Measurements from ENCODE around the gene ESRP2.

ESRP2 gene

GRCh38 chr16:68235887-68236136 is at the start of gene ESRP2:
TSS of gene ESRP2 (minus strand) at chr16:68236127. CDS start at chr16:68236045, 82 bp downstream.
- no peak for DNase-seq

DNA sequence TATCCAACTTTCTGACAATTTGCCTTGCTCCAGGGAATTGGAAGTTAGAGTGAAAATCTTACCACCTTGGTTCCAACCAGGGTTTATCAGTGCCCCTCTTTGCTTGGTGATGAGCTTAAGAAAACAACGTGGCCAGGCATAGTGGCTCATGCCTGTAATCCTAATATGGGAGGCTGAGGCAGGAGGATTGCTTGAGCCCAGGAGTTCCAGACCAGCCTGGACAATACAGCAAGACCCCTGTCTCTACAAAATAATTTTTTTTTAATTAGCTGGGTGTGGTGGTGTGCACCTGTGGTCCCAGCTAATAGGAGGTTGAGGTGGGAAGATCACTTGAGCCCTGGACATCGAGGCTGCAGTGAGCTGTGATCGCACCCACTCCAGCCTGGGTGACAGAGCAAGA is 49.8 kb upstream of the ESRP2 start:
- DNase-seq, result no peak

DNA sequence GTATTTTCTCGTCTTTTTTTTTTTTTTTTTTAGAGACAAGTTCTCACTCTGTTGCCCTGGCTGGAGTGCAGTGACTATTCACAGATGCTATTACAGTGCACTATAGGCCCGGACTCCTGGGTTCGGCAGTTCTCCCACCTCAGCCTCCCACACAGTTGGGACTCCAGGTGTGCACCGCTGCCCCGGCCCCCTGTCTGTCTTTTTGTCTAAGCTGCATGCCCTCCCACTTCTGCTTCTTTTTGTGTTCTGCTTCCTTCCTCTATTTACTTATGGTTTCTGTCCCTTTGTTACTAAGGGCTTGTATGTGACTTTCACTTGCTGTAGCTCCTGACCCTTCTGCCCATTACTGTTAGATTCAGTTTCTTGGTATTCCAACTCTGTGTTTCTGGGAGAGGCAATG is 48.9 kb upstream of the ESRP2 start:
- peak; percentile 36 for DNase-seq

DNA sequence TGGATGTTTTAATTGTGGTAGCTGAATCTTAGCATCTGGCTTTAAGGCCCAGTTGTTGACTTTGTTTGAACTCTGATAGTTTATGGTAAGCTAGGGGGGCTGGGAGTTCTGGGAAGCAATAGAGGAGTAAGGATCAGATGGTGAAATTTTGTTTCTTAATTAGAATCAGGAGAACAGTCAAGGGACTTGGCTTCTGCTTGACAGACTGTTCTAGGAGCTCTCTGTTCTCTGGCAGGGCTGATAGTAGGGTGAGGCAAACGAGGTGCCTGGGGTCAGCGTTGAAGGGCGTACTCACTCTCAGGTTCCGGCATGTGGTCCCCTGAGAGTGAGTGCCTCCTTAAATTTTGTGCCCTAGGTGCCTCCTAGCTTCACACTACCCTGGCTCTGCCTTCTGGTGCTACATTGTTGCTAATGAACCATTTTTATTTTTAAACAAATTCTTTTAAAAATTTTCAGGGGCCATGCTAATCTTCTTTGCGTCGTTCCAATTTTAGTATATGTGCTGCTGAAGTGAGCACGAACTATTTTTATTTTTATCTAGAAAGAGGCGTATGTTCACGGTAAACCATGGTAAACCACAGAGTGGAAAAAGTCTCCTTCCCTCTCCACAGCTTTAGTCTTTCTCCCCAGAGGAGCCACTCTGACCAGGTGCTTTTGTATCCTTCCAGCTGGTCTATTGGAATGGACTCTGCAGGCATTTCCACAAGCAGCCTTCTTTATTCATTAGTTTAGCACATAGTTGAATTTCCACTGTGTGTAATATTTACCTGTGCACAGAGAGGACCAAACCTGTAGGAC is 48.1 kb upstream of the ESRP2 start:
- DNase-seq, result peak; percentile 19

GRCh38 chr16:68283346-68283745 is 47.4 kb upstream of the ESRP2 start:
- DNase-seq, result no peak

DNA sequence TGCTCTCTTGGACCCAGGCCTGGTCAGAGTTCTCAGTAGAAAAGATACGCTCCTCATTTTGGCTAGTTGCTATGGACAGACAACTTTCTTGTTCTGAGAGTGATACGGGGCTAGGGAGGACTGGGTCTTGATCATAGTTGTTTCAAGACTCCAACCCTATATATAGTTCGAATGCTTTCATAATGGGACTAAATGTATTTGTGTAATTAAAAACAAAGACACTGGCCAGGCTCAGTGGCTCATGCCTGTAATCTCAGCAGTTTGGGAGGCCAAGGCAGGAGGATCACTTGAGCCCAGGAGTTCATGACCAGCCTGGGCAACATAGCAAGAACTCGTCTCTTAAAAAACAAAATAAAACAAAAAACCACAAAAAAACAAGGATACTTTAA is 46.1 kb upstream of the ESRP2 start:
- DNase-seq, result no peak

DNA sequence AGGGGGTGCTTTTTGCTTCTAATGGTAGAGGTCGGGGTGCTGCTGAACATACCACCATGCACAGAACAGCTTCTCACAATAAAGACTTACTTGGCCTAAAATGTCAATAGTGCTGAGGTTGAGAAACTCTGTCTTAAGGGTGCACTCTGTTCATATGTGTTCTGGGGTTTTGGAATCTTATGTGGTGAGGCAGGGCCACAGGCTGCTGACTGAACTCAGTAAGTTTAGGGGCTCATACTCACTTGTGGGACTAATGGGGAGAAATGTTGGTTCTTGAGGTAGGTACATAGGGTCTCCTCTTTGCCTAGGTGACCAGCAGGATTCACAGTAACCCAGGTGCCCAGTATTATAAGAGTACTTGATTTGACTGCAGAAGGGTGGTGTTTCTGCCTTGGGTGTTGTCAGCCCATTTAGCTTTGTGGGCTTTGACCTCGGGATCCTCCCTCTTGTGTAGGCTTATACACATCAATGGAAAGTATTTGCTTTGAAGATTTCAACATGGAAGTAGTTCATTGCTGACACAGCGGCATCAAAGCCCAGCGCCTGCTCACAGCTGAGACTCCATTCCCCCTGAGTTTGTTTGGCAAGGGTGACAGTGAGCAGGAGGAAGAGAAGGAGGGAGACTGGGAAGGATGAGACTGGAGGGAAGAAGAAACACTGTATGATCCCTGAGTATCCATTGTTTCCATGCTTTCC is 45.6 kb upstream of the ESRP2 start:
- DNase-seq, result peak; percentile 58

GRCh38 chr16:68279726-68280558 is 44.0 kb upstream of the ESRP2 start:
- no peak for DNase-seq

- no peak for DNase-seq
Measured at GRCh38 chr16:68276223-68276622, 40.3 kb upstream of the ESRP2 start.

- peak; percentile 71 for DNase-seq
Measured at GRCh38 chr16:68275611-68276191, 39.8 kb upstream of the ESRP2 start.

- DNase-seq, result no peak
Measured at GRCh38 chr16:68274441-68274840, 38.5 kb upstream of the ESRP2 start.

GRCh38 chr16:68273896-68274295 is 38.0 kb upstream of the ESRP2 start:
- DNase-seq, result peak; percentile 38

GRCh38 chr16:68273459-68273858 is 37.5 kb upstream of the ESRP2 start:
- DNase-seq, result no peak

GRCh38 chr16:68272507-68273209 is 36.7 kb upstream of the ESRP2 start:
- peak; percentile 85 for DNase-seq

- no peak for DNase-seq
Measured at GRCh38 chr16:68270353-68270752, 34.4 kb upstream of the ESRP2 start.

- DNase-seq, result no peak
Measured at GRCh38 chr16:68269793-68270192, 33.9 kb upstream of the ESRP2 start.

- DNase-seq, result no peak
Measured at GRCh38 chr16:68267612-68268405, 31.9 kb upstream of the ESRP2 start.

- peak; percentile 67 for DNase-seq
Measured at GRCh38 chr16:68265078-68265920, 29.4 kb upstream of the ESRP2 start.

DNA sequence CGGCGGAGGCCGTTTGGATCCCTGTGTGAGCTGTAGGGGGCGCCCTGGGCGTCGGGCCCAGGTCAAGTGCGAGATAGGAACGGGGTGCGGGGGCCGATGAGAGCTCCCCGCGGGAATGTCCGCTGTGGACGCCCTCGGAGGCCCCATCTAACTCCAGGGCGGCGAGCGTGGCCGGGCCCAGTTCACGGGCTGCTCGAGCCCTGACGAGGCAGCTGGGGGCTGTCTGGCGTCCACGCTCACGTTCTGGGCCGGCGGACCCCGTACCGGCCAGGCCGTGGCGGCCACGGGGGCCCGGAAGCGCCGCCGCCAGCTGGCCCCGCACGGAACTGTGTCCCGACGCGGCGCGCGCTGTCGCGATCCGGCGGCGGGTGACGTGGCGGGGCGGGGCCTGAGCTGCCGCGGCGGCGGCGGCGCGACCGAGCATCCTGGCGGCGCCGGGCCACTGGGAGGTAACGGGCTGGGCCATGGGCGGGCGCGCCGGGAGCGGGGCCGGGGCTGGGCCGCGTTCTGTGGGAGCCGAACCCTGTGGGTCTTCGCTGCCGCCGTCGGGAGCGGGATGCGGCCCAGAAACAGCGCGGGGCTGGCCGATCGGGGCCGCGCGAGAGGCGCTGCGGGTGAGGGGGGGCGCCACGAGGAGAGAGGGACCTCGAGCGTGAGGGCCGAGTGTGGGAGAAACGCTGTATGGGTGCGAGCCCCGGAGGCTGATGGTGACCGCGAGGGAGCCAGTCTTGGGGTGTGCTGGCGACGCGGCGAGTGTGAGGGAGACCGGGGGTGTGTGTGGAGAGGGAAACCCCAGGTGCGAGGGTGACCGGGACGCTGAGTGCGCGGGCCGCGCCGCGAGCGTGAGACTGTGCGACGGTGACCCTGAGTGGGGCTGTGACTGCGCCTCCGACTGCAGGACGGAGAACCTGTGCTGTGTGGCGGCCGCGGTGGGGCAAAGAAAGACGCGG is 28.5 kb upstream of the ESRP2 start, which contains the start of gene SLC7A6:
Gene SLC7A6 (plus strand): TSS at position 399 of the 950 bp plus-strand sequence. CDS start 10,201 bp downstream, outside the sequence.
- DNase-seq, result peak; percentile 88
